ENCODE data around the gene CAPNS2. TPM values are rescaled to one million over a fixed set of nuclear protein-coding genes. Genes with fewer than 3 reads are reported as not detected.
A peak's percentile ranks its signal among the peaks of the same experiment; 100 is the strongest.

The CAPNS2 gene
- total RNA-seq, 2 experiments from 2014 or later = not detected

DNA sequence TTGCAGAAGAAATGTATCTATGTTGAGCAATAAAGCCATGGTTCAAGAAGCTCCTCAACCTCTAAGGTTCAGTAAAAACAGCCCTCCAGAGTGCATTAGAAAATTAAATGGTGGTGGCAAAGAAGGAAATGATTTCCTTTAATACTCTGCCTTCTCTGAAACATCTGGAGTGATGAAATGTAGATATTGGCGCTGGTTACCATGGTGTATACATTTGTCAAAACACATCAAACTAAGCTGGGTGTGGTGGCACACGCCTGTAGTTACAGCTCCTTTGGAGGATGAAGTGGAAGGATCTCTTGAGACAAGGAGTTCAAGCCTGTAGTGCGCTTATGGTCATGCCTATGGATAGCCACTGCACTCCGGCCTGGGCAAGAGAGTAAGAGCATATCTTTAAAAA, 6.0 kb downstream of the CAPNS2 start:
- Histone ChIP-seq H3K4me3 (ENCODE audit: low read length) (no peak overlapping the region), H3K27me3 (ENCODE audit: control insufficient read depth in 1 of 2, insufficient read depth in 2 of 2, low read length in 2 of 2) (no peaks in the 10 kb centered on the region), H3K9me3 (ENCODE audit: control insufficient read depth in 1 of 2, insufficient read depth in 1 of 2, low read length in 2 of 2) (no peaks in the 10 kb centered on the region), H3K36me3 (ENCODE audit: insufficient read depth, low read length) (no peaks in the 10 kb centered on the region), H3K27ac (ENCODE audit: low read depth in 1 of 2, low read length in 2 of 2) (no peak overlapping the region), H3K4me1 (ENCODE audit: insufficient read depth, low read length) (no peaks in the 10 kb centered on the region)
- intact Hi-C loops (cut with DNase I, micrococcal nuclease) = no loop called here
- no peak for DNase-seq
- Mint-ChIP-seq H3K27ac (no peak overlapping the region), H3K4me3 (no peak overlapping the region), H3K27me3 (no peaks in the 10 kb centered on the region), H3K9me3 (no peaks in the 10 kb centered on the region), H3K36me3 (ENCODE audit: low read depth) (no peaks in the 10 kb centered on the region), H3K4me1 (ENCODE audit: low read depth) (no peaks in the 10 kb centered on the region)
- CTCF ChIA-PET = interaction anchor here (0.6 to 1.3 kb wide), 2 partner anchors 10 to 34 kb away, joined by 3 to 4 read pairs; no protein-coding TSS in a partner anchor
- no peak for ATAC-seq (ENCODE audit: poor library complexity)
- no peak for TF ChIP-seq CTCF (IDR thresholded peaks at IDR 0.05)
- POLR2A ChIA-PET = interaction anchor here (0.5 kb wide), 1 partner anchor 326 kb away, joined by 3 read pairs; no protein-coding TSS in a partner anchor

DNA sequence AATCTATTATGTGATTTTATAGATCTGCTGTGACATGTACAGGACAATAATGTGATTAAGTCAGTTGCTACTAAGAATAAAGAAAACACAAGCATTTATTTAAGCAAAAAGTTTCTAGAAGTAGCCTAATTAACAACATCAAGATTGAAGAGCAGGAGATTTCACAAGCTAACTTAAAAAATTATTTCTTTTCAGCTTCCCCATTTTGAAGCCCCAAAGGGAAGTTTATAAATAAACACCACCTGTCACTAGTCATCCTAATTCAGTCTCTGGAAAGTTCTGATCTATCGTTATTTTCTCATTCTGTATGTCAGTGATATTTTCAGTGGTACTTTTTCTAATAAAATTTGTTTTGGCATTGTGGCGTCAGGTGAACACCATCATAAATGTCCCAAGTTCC, 8.3 kb downstream of the CAPNS2 start:
- intact Hi-C loops (cut with DNase I, micrococcal nuclease) = no loop called here
- no peak overlapping the region for H3K4me3 ChIP-seq (ENCODE audit: low read length)
- POLR2A ChIA-PET = no interaction called here
- H3K27ac ChIP-seq (ENCODE audit: low read depth in 1 of 2, low read length in 2 of 2) = no peak overlapping the region
- no peaks in the 10 kb centered on the region for H3K4me1 ChIP-seq (ENCODE audit: insufficient read depth, low read length)
- no peaks in the 10 kb centered on the region for H3K9me3 Mint-ChIP-seq
- no peak overlapping the region for H3K4me3 Mint-ChIP-seq
- no peaks in the 10 kb centered on the region for H3K27me3 ChIP-seq (ENCODE audit: control insufficient read depth in 1 of 2, insufficient read depth in 2 of 2, low read length in 2 of 2)
- H3K27ac Mint-ChIP-seq = no peak overlapping the region
- H3K4me1 Mint-ChIP-seq (ENCODE audit: low read depth) = no peaks in the 10 kb centered on the region
- peak in 1 of 14 experiments; percentile 6 for DNase-seq
- ATAC-seq (ENCODE audit: poor library complexity) = no peak
- H3K36me3 ChIP-seq (ENCODE audit: insufficient read depth, low read length) = no peaks in the 10 kb centered on the region
- H3K27me3 Mint-ChIP-seq = no peaks in the 10 kb centered on the region
- H3K36me3 Mint-ChIP-seq (ENCODE audit: low read depth) = no peaks in the 10 kb centered on the region
- no peaks in the 10 kb centered on the region for H3K9me3 ChIP-seq (ENCODE audit: control insufficient read depth in 1 of 2, insufficient read depth in 1 of 2, low read length in 2 of 2)
- CTCF ChIA-PET = no interaction called here
- no peak for TF ChIP-seq CTCF (IDR thresholded peaks at IDR 0.05)

DNA sequence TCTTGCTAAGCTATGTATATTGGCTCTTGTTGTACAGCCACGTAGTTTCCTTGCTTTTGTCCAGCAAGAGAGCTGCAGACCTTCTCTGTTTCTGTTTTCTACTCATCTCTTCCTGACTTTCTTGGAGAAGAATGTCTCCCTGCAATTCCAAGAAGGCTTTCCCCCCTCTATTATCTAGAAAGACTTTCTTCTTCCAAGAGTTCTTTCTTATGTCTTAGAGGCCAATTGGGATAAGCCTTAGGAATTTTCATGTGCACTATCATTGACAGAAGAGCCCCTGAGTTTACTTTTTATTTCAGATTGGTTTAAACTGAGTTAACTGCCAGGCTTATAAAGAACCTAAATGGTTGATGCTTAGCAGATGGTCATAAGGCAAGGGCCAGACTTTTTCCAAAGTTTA, 9.0 kb downstream of the CAPNS2 start:
- H3K4me3 Mint-ChIP-seq = no peak overlapping the region
- H3K4me1 Mint-ChIP-seq (ENCODE audit: low read depth) = no peaks in the 10 kb centered on the region
- H3K27ac ChIP-seq (ENCODE audit: low read depth in 1 of 2, low read length in 2 of 2) = no peak overlapping the region
- ChIA-PET POLR2A (no interaction called here), CTCF (no interaction called here)
- H3K4me3 ChIP-seq (ENCODE audit: low read length) = no peak overlapping the region
- no peaks in the 10 kb centered on the region for H3K9me3 ChIP-seq (ENCODE audit: control insufficient read depth in 1 of 2, insufficient read depth in 1 of 2, low read length in 2 of 2)
- no peaks in the 10 kb centered on the region for H3K4me1 ChIP-seq (ENCODE audit: insufficient read depth, low read length)
- no peaks in the 10 kb centered on the region for H3K27me3 ChIP-seq (ENCODE audit: control insufficient read depth in 1 of 2, insufficient read depth in 2 of 2, low read length in 2 of 2)
- DNase-seq (no peak), ATAC-seq (ENCODE audit: poor library complexity) (no peak)
- no peak for TF ChIP-seq CTCF (IDR thresholded peaks at IDR 0.05)
- H3K27ac Mint-ChIP-seq = no peak overlapping the region
- no peaks in the 10 kb centered on the region for H3K36me3 ChIP-seq (ENCODE audit: insufficient read depth, low read length)
- no peaks in the 10 kb centered on the region for H3K36me3 Mint-ChIP-seq (ENCODE audit: low read depth)
- H3K9me3 Mint-ChIP-seq = no peaks in the 10 kb centered on the region
- intact Hi-C loops (cut with DNase I, micrococcal nuclease) = no loop called here
- no peaks in the 10 kb centered on the region for H3K27me3 Mint-ChIP-seq
